Calu3 (cell line): ENCODE results near the gene AQP6. TPM values are rescaled to one million over a fixed set of nuclear protein-coding genes. Genes with fewer than 3 reads are reported as not detected.

Experiments
- BruUV-seq: library from RNA; stranded (reverse); fragments of 400-500 nt; replicated peaks from 2 replicates; lab custom pipeline; 2021; lab: Mats Ljungman, UMichigan
- CTCF ChIA-PET: fragments of 300-600 bp; sonication (Branson Sonifier 250); formaldehyde crosslinking; loops from one replicate; lab custom pipeline; 2022; ENCODE audit warnings: antibody characterized with exemption; lab: Charles Lee
- DNase-seq: peaks from one replicate; pipeline ENCODE4 v3.0.0; 2022
- H3K27ac Mint-ChIP-seq: one replicate; pipeline ENCODE4 v1.8.0; 2022; ENCODE audit warnings: mixed read lengths; ENCODE audit not compliant: unreplicated experiment
- H3K27me3 Mint-ChIP-seq: one replicate; pipeline ENCODE4 v1.8.0; 2022; ENCODE audit warnings: mixed read lengths; ENCODE audit not compliant: unreplicated experiment
- H3K36me3 Mint-ChIP-seq: one replicate; pipeline ENCODE4 v1.8.0; 2022; ENCODE audit warnings: mild to moderate bottlenecking, moderate library complexity, mixed read lengths; ENCODE audit not compliant: insufficient read depth, unreplicated experiment
- H3K4me1 Mint-ChIP-seq: one replicate; pipeline ENCODE4 v1.8.0; 2022; ENCODE audit warnings: mild to moderate bottlenecking, low read depth, mixed read lengths; ENCODE audit not compliant: unreplicated experiment
- H3K4me3 Mint-ChIP-seq: one replicate; pipeline ENCODE4 v1.8.0; 2022; ENCODE audit warnings: mild to moderate bottlenecking, low read depth, moderate library complexity, mixed read lengths; ENCODE audit not compliant: unreplicated experiment
- H3K9me3 Mint-ChIP-seq: one replicate; pipeline ENCODE4 v1.8.0; 2022; ENCODE audit warnings: low read depth, mixed read lengths; ENCODE audit not compliant: unreplicated experiment
- intact Hi-C: fragments of 100-400 bp; cut with micrococcal nuclease; formaldehyde crosslinking; loops from one replicate; pipeline ENCODE4 v1.10.0; 2022; ENCODE audit not compliant: unreplicated experiment
- total RNA-seq: library from RNA; stranded (reverse); gene quantifications from 2 replicates; pipeline ENCODE4 v1.2.3, GENCODE V29; 2022
- TF ChIP-seq, protein P1 (sequence below): fragments of 200-600 bp; IDR thresholded peaks from one replicate; pipeline ENCODE4 v1.8.0; 2022; ENCODE audit warnings: antibody characterized with exemption; ENCODE audit not compliant: unreplicated experiment

The AQP6 gene
- total RNA-seq, 1 experiment from 2014 or later, result 0.94 TPM

GRCh38 chr12:49932023-49932422 is 40.7 kb upstream of the AQP6 start:
- no peak overlapping the region for H3K4me3 Mint-ChIP-seq
- H3K27me3 Mint-ChIP-seq, result no peaks in the 10 kb centered on the region
- H3K36me3 Mint-ChIP-seq, result no peaks in the 10 kb centered on the region
- TF ChIP-seq, protein P1, sequence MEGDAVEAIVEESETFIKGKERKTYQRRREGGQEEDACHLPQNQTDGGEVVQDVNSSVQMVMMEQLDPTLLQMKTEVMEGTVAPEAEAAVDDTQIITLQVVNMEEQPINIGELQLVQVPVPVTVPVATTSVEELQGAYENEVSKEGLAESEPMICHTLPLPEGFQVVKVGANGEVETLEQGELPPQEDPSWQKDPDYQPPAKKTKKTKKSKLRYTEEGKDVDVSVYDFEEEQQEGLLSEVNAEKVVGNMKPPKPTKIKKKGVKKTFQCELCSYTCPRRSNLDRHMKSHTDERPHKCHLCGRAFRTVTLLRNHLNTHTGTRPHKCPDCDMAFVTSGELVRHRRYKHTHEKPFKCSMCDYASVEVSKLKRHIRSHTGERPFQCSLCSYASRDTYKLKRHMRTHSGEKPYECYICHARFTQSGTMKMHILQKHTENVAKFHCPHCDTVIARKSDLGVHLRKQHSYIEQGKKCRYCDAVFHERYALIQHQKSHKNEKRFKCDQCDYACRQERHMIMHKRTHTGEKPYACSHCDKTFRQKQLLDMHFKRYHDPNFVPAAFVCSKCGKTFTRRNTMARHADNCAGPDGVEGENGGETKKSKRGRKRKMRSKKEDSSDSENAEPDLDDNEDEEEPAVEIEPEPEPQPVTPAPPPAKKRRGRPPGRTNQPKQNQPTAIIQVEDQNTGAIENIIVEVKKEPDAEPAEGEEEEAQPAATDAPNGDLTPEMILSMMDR, result no peak
- no peak for DNase-seq
- H3K4me1 Mint-ChIP-seq, result peaks cover under 1% of the 10 kb centered on the region
- BruUV-seq, result no TSS peak
- intact Hi-C loops, result no loop called here
- H3K9me3 Mint-ChIP-seq, result no peaks in the 10 kb centered on the region
- CTCF ChIA-PET, result no interaction called here
- no peak overlapping the region for H3K27ac Mint-ChIP-seq

DNA sequence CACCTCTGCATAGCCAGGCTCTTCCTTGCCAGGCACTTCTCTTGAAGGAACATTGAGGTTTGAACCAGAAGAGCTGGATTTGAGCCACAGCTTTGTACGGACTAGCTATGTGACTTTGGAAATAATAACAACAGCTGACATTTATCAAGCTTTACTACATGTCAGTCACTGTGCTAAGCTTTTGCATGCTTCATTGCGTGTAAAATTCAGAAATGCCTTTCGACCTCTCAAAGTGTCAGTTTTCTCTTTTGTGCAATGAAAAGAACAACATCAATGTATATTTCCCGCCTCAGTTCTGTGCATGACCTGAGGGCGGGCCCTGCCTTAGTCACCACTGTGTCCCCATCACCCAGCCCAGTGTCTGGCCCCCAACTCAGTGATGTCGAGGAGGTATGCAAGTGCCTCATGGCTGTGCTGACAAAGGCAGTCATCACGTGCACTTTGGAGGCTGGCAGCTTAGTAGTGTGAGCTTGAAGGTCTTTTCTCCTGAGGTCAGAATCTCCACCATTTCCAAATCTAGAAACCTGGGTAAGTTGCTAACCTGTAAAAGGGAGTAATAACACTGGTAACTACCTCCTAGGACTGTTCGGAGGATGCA is 40.1 kb upstream of the AQP6 start:
- no peak overlapping the region for H3K27ac Mint-ChIP-seq
- CTCF ChIA-PET, result no interaction called here
- TF ChIP-seq, protein P1, result no peak
- H3K36me3 Mint-ChIP-seq, result no peaks in the 10 kb centered on the region
- H3K4me1 Mint-ChIP-seq, result peaks cover 7% of the 10 kb centered on the region
- H3K4me3 Mint-ChIP-seq, result no peak overlapping the region
- no peaks in the 10 kb centered on the region for H3K27me3 Mint-ChIP-seq
- intact Hi-C loops, result no loop called here
- no TSS peak for BruUV-seq
- DNase-seq, result no peak
- no peaks in the 10 kb centered on the region for H3K9me3 Mint-ChIP-seq

DNA sequence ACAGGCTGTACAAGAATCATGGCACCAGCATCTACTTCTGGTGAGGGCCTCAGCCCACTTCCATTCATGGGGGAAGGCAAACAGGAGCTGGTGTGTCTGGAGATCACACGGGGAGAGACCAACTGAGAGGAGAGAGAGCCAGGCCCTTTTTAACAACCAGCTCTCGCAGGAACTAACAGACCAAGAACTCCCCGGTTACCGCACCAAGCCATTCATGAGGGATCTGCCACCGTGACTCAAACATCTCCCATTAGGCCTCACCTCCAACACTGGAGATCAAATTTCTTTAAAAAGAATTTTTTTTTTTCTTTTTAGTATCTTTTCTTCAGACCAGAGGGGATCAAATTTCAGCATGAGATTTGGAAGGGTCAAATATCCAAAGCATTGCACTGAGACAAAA is 39.0 kb upstream of the AQP6 start:
- TF ChIP-seq, protein P1, result no peak
- no peak overlapping the region for H3K27ac Mint-ChIP-seq
- H3K4me3 Mint-ChIP-seq, result no peak overlapping the region
- no peaks in the 10 kb centered on the region for H3K36me3 Mint-ChIP-seq
- peaks cover 8% of the 10 kb centered on the region for H3K4me1 Mint-ChIP-seq
- intact Hi-C loops, result no loop called here
- no peaks in the 10 kb centered on the region for H3K27me3 Mint-ChIP-seq
- CTCF ChIA-PET, result interaction anchor here (1.2 kb wide), 1 partner anchor 12 kb away, joined by 3 read pairs; no protein-coding TSS in a partner anchor
- no peak for DNase-seq
- no TSS peak for BruUV-seq
- no peaks in the 10 kb centered on the region for H3K9me3 Mint-ChIP-seq

- Mint-ChIP-seq H3K36me3 (no peaks in the 10 kb centered on the region), H3K4me1 (peaks cover 8% of the 10 kb centered on the region), H3K27me3 (no peaks in the 10 kb centered on the region), H3K9me3 (no peaks in the 10 kb centered on the region), H3K4me3 (no peak overlapping the region), H3K27ac (no peak overlapping the region)
- no peak for DNase-seq
- intact Hi-C loops, result no loop called here
- TF ChIP-seq, protein P1, result no peak
- no TSS peak for BruUV-seq
- CTCF ChIA-PET, result no interaction called here
These were observed 38.2 kb upstream of the AQP6 start for GRCh38 chr12:49934505-49934904.
